CD4-positive, alpha-beta memory T cell (primary cell): Measurements from ENCODE around the gene RNF207. TPM values are rescaled to one million over a fixed set of nuclear protein-coding genes. Genes with fewer than 3 reads are reported as not detected.

ENCODE experiments used
- CTCF ChIA-PET: fragments of 350-600 bp; sonication (Branson Sonifier 250); formaldehyde crosslinking; loops from one replicate; lab custom pipeline; 2021; ENCODE audit warnings: inconsistent platforms; ENCODE audit not compliant: partially characterized antibody; lab: Charles Lee
- POLR2A ChIA-PET: fragments of 350-600 bp; sonication (Branson Sonifier 250); formaldehyde crosslinking; loops from one replicate; lab custom pipeline; 2021; ENCODE audit not compliant: partially characterized antibody; lab: Charles Lee
- DNase-seq, 5 donors: peaks; one replicate each; pipeline versions ENCODE4 v3.0.0 to v3.0.0-alpha.2; 2020 to 2022; ENCODE audit warnings: mixed read lengths in 1 of 5
- H3K27ac ChIP-seq: one replicate; pipeline ENCODE4 v1.7.0; 2013; ENCODE audit warnings: low read depth, low read length
- H3K27me3 ChIP-seq: 2 replicates; pipeline ENCODE4 v1.7.0; 2013; ENCODE audit warnings: mild to moderate bottlenecking, low read length, moderate library complexity; ENCODE audit not compliant: insufficient read depth
- H3K36me3 ChIP-seq: 2 replicates; pipeline ENCODE4 v1.7.0; 2013; ENCODE audit warnings: mild to moderate bottlenecking, low read length, moderate library complexity; ENCODE audit not compliant: insufficient read depth
- H3K4me1 ChIP-seq: 2 replicates; pipeline ENCODE4 v1.7.0; 2013; ENCODE audit warnings: mild to moderate bottlenecking, low read length, moderate library complexity; ENCODE audit not compliant: insufficient read depth
- H3K4me3 ChIP-seq, 2 donors: one replicate each; pipeline ENCODE4 v1.7.0; 2013; ENCODE audit warnings: low read length in 2 of 2, mild to moderate bottlenecking in 1 of 2
- H3K9me3 ChIP-seq, 2 donors: one replicate each; pipeline ENCODE4 v1.7.0; 2013; ENCODE audit warnings: low read length in 2 of 2, control low read depth in 1 of 2; ENCODE audit not compliant: control insufficient read depth in 1 of 2
- H3K27ac Mint-ChIP-seq, 7 donors: one replicate each; pipeline ENCODE4 v1.8.0; 2020 to 2021; ENCODE audit warnings: mixed read lengths in 7 of 7, mild to moderate bottlenecking in 6 of 7, inconsistent platforms in 3 of 7, moderate library complexity in 3 of 7
- H3K27me3 Mint-ChIP-seq, 2 donors: one replicate each; pipeline ENCODE4 v1.8.0; 2020 to 2021; ENCODE audit warnings: mixed read lengths in 2 of 2
- H3K36me3 Mint-ChIP-seq, 2 donors: one replicate each; pipeline ENCODE4 v1.8.0; 2020 to 2021; ENCODE audit warnings: mixed read lengths in 2 of 2, inconsistent platforms in 1 of 2, mild to moderate bottlenecking in 1 of 2
- H3K4me1 Mint-ChIP-seq, 4 donors: one replicate each; pipeline ENCODE4 v1.8.0; 2020 to 2021; ENCODE audit warnings: mixed read lengths in 4 of 4, mild to moderate bottlenecking in 1 of 4
- H3K4me3 Mint-ChIP-seq, 8 donors: one replicate each; pipeline ENCODE4 v1.8.0; 2020 to 2021; ENCODE audit warnings: mixed read lengths in 8 of 8, mild to moderate bottlenecking in 7 of 8, moderate library complexity in 6 of 8, inconsistent platforms in 3 of 8
- H3K9me3 Mint-ChIP-seq, 8 donors: one replicate each; pipeline ENCODE4 v1.8.0; 2020 to 2021; ENCODE audit warnings: mixed read lengths in 8 of 8, mild to moderate bottlenecking in 5 of 8, inconsistent platforms in 3 of 8, moderate library complexity in 1 of 8
- intact Hi-C: fragments of 100-400 bp; cut with micrococcal nuclease; formaldehyde crosslinking; loops from one replicate; pipeline ENCODE4 v1.15.1; 2023
- polyA plus RNA-seq, 2 donors: library from polyadenylated mRNA; unstranded; fragments of 300-500 nt; fragmentation: Illumina TruSeq; gene quantifications; one replicate each; pipeline ENCODE4 v1.2.3, GENCODE V29; 2021
- total RNA-seq, 2 experiments: library from RNA; stranded (reverse); gene quantifications; one replicate each; pipeline ENCODE4 v1.2.3, GENCODE V29; 2021

The RNF207 gene
- 1 to 10 TPM; 8.7 to 9.4 TPM for total RNA-seq
- 1 to 10 TPM; 1.7 to 2.0 TPM for polyA plus RNA-seq

- H3K27me3 Mint-ChIP-seq, result peaks cover 0 to 3% of the 10 kb centered on the region in 2 donors
- peak within 1 kb of the TSS in 4 of 7 donors; percentile 16 to 35 (median 30) for H3K27ac Mint-ChIP-seq
- no peaks in the 10 kb centered on the region for H3K9me3 ChIP-seq
- H3K4me1 Mint-ChIP-seq, result peaks cover 3 to 31% (median 11%) of the 10 kb centered on the region in 4 donors
- H3K36me3 ChIP-seq, result no peaks in the 10 kb centered on the region
- no peaks in the 10 kb centered on the region for H3K36me3 Mint-ChIP-seq
- no peaks in the 10 kb centered on the region for H3K9me3 Mint-ChIP-seq
- peak within 1 kb of the TSS; percentile 67 to 73 for H3K4me3 ChIP-seq
- intact Hi-C loops, result loop anchor here (5.0 kb wide), 1 partner anchor 41 kb away; no protein-coding TSS in a partner anchor
- H3K27ac ChIP-seq, result peak within 1 kb of the TSS; percentile 38
- ChIA-PET CTCF (interaction anchor here (0.8 to 4.6 kb wide), 7 partner anchors 9 to 349 kb away, joined by 3 to 20 read pairs (median 3); partner anchors contain the start of genes ICMT and NOL9), POLR2A (interaction anchor here (1.1 to 1.9 kb wide), 3 partner anchors 30 to 213 kb away, joined by 4 to 8 read pairs (median 5); partner anchors contain the start of gene ICMT)
- H3K4me1 ChIP-seq, result peaks cover 25% of the 10 kb centered on the region
- no peaks in the 10 kb centered on the region for H3K27me3 ChIP-seq
- DNase-seq, result peak; percentile 50 to 78 (median 58)
- peak within 1 kb of the TSS; percentile 73 to 85 (median 79) for H3K4me3 Mint-ChIP-seq
Measured at GRCh38 chr1:6205849-6206519, at the start of gene RNF207. Gene RNF207, plus strand, starts transcription at chr1:6206119. Its CDS starts 417 bp downstream, at chr1:6206536.

- H3K27me3 Mint-ChIP-seq, result peaks cover 4 to 12% of the 10 kb centered on the region in 2 donors
- intact Hi-C loops, result no loop called here
Measured at GRCh38 chr1:6157132-6157527, 48.8 kb upstream of the RNF207 start.

GRCh38 chr1:6157528-6158174 lies 48.3 kb upstream of the RNF207 start:
- H3K36me3 ChIP-seq, result no peaks in the 10 kb centered on the region
- Mint-ChIP-seq H3K9me3 (no peaks in the 10 kb centered on the region), H3K4me1 (peaks cover 0 to 5% (median under 1%) of the 10 kb centered on the region in 4 donors), H3K27ac (peak overlapping the region in 2 of 7 donors; percentile 6 to 21), H3K27me3 (peaks cover 4 to 12% of the 10 kb centered on the region in 2 donors), H3K36me3 (no peaks in the 10 kb centered on the region), H3K4me3 (no peak overlapping the region)
- no peak for DNase-seq
- H3K27ac ChIP-seq, result no peak overlapping the region
- H3K4me3 ChIP-seq, result no peak overlapping the region
- no peaks in the 10 kb centered on the region for H3K9me3 ChIP-seq
- ChIA-PET CTCF (no interaction called here), POLR2A (interaction anchor here (0.6 kb wide), 1 partner anchor 365 kb away, joined by 3 read pairs; no protein-coding TSS in a partner anchor)
- H3K27me3 ChIP-seq, result no peaks in the 10 kb centered on the region
- H3K4me1 ChIP-seq, result peaks cover 10% of the 10 kb centered on the region
- intact Hi-C loops, result no loop called here

More at GRCh38 chr1:6157132-6157527, 48.8 kb upstream of the RNF207 start:
- no peak overlapping the region for H3K27ac ChIP-seq
- no peak for DNase-seq
- ChIA-PET CTCF (no interaction called here), POLR2A (no interaction called here)
- H3K4me3 Mint-ChIP-seq, result no peak overlapping the region
- no peak overlapping the region for H3K4me3 ChIP-seq
- H3K9me3 Mint-ChIP-seq, result no peaks in the 10 kb centered on the region
- no peak overlapping the region for H3K27ac Mint-ChIP-seq
- H3K36me3 ChIP-seq, result no peaks in the 10 kb centered on the region
- H3K36me3 Mint-ChIP-seq, result no peaks in the 10 kb centered on the region
- H3K4me1 ChIP-seq, result peaks cover 10% of the 10 kb centered on the region
- H3K27me3 ChIP-seq, result no peaks in the 10 kb centered on the region
- H3K9me3 ChIP-seq, result no peaks in the 10 kb centered on the region
- H3K4me1 Mint-ChIP-seq, result peaks cover 0 to 5% (median under 1%) of the 10 kb centered on the region in 4 donors

GRCh38 chr1:6158181-6158580 lies 47.7 kb upstream of the RNF207 start:
- Histone ChIP-seq H3K9me3 (no peaks in the 10 kb centered on the region), H3K27ac (no peak overlapping the region), H3K4me3 (no peak overlapping the region), H3K27me3 (no peaks in the 10 kb centered on the region), H3K4me1 (peaks cover 10% of the 10 kb centered on the region), H3K36me3 (no peaks in the 10 kb centered on the region)
- Mint-ChIP-seq H3K27ac (peak overlapping the region in 1 of 7 donors; percentile 6), H3K36me3 (no peaks in the 10 kb centered on the region), H3K9me3 (no peaks in the 10 kb centered on the region), H3K27me3 (peaks cover 4 to 12% of the 10 kb centered on the region in 2 donors), H3K4me3 (no peak overlapping the region), H3K4me1 (peaks cover 0 to 5% (median under 1%) of the 10 kb centered on the region in 4 donors)
- intact Hi-C loops, result no loop called here
- CTCF ChIA-PET, result no interaction called here
- POLR2A ChIA-PET, result interaction anchor here (0.6 kb wide), 1 partner anchor 365 kb away, joined by 3 read pairs; no protein-coding TSS in a partner anchor
- no peak for DNase-seq

- Histone ChIP-seq H3K27me3 (no peaks in the 10 kb centered on the region), H3K4me1 (no peaks in the 10 kb centered on the region), H3K9me3 (no peaks in the 10 kb centered on the region), H3K27ac (no peak overlapping the region), H3K4me3 (no peak overlapping the region), H3K36me3 (no peaks in the 10 kb centered on the region)
- Mint-ChIP-seq H3K27ac (no peak overlapping the region), H3K4me3 (no peak overlapping the region), H3K4me1 (no peaks in the 10 kb centered on the region), H3K36me3 (no peaks in the 10 kb centered on the region), H3K27me3 (peaks cover 5 to 21% of the 10 kb centered on the region in 2 donors), H3K9me3 (no peaks in the 10 kb centered on the region)
- POLR2A ChIA-PET, result no interaction called here
- intact Hi-C loops, result no loop called here
- CTCF ChIA-PET, result no interaction called here
- DNase-seq, result no peak
Measured at GRCh38 chr1:6162341-6162740, 43.6 kb upstream of the RNF207 start.

GRCh38 chr1:6162773-6163172 lies 43.1 kb upstream of the RNF207 start:
- POLR2A ChIA-PET, result no interaction called here
- Mint-ChIP-seq H3K4me3 (no peak overlapping the region), H3K27ac (no peak overlapping the region), H3K4me1 (no peaks in the 10 kb centered on the region), H3K27me3 (peaks cover 5 to 25% of the 10 kb centered on the region in 2 donors), H3K36me3 (no peaks in the 10 kb centered on the region), H3K9me3 (no peaks in the 10 kb centered on the region)
- no peak overlapping the region for H3K27ac ChIP-seq
- no peaks in the 10 kb centered on the region for H3K36me3 ChIP-seq
- H3K9me3 ChIP-seq, result no peaks in the 10 kb centered on the region
- no peak for DNase-seq
- intact Hi-C loops, result no loop called here
- no peaks in the 10 kb centered on the region for H3K27me3 ChIP-seq
- CTCF ChIA-PET, result no interaction called here
- no peaks in the 10 kb centered on the region for H3K4me1 ChIP-seq
- no peak overlapping the region for H3K4me3 ChIP-seq
